ENCODE measurements around the gene VWA3B. TPM values are rescaled to one million over a fixed set of nuclear protein-coding genes. Genes with fewer than 3 reads are reported as not detected.

Gene VWA3B
- total and polyA plus RNA-seq, 2 donors (not counting 3 experiments of a cell fraction or from before 2014, with no cell fraction given) = not detected

DNA sequence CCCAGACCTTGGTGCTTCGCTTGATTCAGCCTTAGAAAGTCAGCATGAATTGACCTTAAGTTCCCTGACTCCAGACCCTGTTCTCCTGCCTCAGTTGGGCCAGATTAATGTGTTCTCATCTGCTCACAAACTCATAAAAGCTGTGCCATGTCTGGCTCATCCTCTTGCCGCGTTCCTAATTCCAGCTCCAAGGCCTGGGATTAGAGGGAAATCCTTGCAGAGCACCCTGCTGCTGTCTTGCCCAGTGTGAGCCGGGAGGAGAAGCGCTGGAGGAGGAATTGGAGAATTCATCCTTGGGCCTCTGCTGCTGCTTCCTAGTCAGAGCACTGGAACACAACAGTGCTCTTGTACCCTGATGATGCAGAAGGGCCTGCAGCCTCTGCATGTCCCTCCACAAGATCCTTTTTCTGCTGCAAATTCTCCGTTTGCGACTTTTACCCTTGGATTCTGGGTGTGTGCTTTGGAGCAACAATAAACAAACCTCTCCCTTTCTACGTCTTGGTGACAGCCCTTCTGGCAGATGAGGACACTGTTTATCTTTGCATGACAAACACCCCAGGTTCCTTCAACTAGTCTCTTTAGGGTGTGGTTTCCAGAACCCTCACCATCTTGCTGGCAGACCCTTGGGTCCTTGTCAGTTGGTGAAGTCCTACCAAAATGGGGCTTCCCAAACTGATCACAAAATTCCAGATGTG, 212.4 kb downstream of the VWA3B start:
- intact Hi-C loops (cut with micrococcal nuclease) = no loop called here
- H3K27ac ChIP-seq (ENCODE audit: insufficient read depth, low read depth, low read length) = no peak overlapping the region
- FAIRE-seq = no peak
- no peak overlapping the region for H3K4me3 ChIP-seq (replicated peaks in 1 of 3; ENCODE audit: insufficient read depth in 1 of 3, low read depth in 1 of 3, low read length in 3 of 3)
- TF ChIP-seq FOS (IDR thresholded peaks at IDR 0.05; ENCODE audit: borderline replicate concordance, insufficient read depth, low read length) = no peak
- TF ChIP-seq, protein P1, sequence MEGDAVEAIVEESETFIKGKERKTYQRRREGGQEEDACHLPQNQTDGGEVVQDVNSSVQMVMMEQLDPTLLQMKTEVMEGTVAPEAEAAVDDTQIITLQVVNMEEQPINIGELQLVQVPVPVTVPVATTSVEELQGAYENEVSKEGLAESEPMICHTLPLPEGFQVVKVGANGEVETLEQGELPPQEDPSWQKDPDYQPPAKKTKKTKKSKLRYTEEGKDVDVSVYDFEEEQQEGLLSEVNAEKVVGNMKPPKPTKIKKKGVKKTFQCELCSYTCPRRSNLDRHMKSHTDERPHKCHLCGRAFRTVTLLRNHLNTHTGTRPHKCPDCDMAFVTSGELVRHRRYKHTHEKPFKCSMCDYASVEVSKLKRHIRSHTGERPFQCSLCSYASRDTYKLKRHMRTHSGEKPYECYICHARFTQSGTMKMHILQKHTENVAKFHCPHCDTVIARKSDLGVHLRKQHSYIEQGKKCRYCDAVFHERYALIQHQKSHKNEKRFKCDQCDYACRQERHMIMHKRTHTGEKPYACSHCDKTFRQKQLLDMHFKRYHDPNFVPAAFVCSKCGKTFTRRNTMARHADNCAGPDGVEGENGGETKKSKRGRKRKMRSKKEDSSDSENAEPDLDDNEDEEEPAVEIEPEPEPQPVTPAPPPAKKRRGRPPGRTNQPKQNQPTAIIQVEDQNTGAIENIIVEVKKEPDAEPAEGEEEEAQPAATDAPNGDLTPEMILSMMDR (IDR thresholded peaks at IDR 0.05; ENCODE audit: extremely low read depth in 1 of 2, insufficient read depth in 1 of 2, low read depth in 1 of 2, low read length in 2 of 2) = no peak
- CTCF ChIA-PET = no interaction called here
- no peak overlapping the region for H2AFZ ChIP-seq (ENCODE audit: low read depth, low read length)
- POLR2A ChIA-PET = no interaction called here
- H3K79me2 ChIP-seq (ENCODE audit: control insufficient read depth, insufficient read depth, low read length) = no peaks in the 10 kb centered on the region
- H3K4me2 ChIP-seq (ENCODE audit: insufficient read depth, low read length) = no peak overlapping the region
- BruUV-seq (replicated peaks) = no TSS peak
- dilution Hi-C loops (cut with MboI; ENCODE audit: extremely low pct_ligation_motif_present, low sequenced_read_pairs) = no loop called here
- DNase-seq (ENCODE audit: low read depth, low spot score) = no peak
- peaks cover 25% of the 10 kb centered on the region for H3K4me1 ChIP-seq (ENCODE audit: control insufficient read depth, extremely low read depth, insufficient read depth, low read length)
- no peaks in the 10 kb centered on the region for H3K9me1 ChIP-seq (replicated peaks; ENCODE audit: control insufficient read depth, extremely low read depth, insufficient read depth, low read length)
- no peak overlapping the region for H3K9ac ChIP-seq (replicated peaks; ENCODE audit: extremely low read depth, insufficient read depth, low read length)
- H3K36me3 ChIP-seq (ENCODE audit: control insufficient read depth in 2 of 2, extremely low read depth in 1 of 2, insufficient read depth in 2 of 2, low read length in 2 of 2) = no peaks in the 10 kb centered on the region
- H3K9me3 ChIP-seq (replicated peaks; ENCODE audit: control insufficient read depth, insufficient read depth, low read length) = no peaks in the 10 kb centered on the region
- no peaks in the 10 kb centered on the region for H3K27me3 ChIP-seq (ENCODE audit: control insufficient read depth in 2 of 2, insufficient read depth in 2 of 2, low read length in 2 of 2)
- H4K20me1 ChIP-seq (replicated peaks; ENCODE audit: control insufficient read depth, extremely low read depth, insufficient read depth, low read length) = no peaks in the 10 kb centered on the region

DNA sequence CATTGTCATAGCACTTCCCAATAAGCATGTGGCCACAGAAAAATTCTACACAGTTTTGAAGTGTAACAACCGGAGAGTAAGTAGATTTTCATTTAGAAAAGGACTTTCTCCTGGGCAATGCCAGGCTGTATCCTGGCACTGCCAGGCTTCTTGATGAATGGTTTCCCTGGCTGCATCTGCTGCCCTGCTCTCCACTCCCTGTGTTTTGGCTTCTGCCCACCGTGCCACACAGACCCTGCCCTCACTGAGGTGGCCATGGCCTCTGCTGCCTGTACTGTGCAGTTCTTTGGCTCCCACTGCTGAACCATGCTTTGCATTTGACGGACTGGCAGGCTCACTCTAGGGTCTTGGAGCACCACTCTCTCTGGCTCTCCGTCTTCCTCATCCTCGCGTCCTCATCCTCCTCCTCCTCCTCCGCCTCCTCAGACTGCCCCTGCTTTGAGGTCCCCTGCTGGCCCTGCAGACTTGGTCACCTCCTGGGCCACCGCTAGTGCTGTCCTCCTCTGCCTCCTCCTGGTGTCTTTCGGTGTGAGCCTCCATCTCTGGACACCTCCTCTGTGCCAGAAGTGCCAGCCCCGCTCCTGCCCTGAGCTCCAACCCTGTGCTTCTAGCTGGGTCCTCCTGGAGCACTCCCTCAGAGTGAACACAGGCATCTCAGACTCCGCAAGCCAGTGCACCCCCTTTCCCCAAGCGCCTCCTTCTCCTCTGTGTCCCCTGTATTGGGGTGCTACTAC, 213.3 kb downstream of the VWA3B start:
- ChIA-PET POLR2A (no interaction called here), CTCF (no interaction called here)
- no peaks in the 10 kb centered on the region for H3K27me3 ChIP-seq (ENCODE audit: control insufficient read depth in 2 of 2, insufficient read depth in 2 of 2, low read length in 2 of 2)
- TF ChIP-seq JUN (IDR thresholded peaks at IDR 0.05; ENCODE audit: borderline replicate concordance, insufficient read depth, insufficient read length, low read depth) = no peak
- H2AFZ ChIP-seq (ENCODE audit: low read depth, low read length) = no peak overlapping the region
- no peak for FAIRE-seq
- intact Hi-C loops (cut with micrococcal nuclease) = no loop called here
- H3K4me3 ChIP-seq (replicated peaks in 1 of 3; ENCODE audit: insufficient read depth in 1 of 3, low read depth in 1 of 3, low read length in 3 of 3) = no peak overlapping the region
- dilution Hi-C loops (cut with MboI; ENCODE audit: extremely low pct_ligation_motif_present, low sequenced_read_pairs) = no loop called here
- BruUV-seq (replicated peaks) = no TSS peak
- H4K20me1 ChIP-seq (replicated peaks; ENCODE audit: control insufficient read depth, extremely low read depth, insufficient read depth, low read length) = no peaks in the 10 kb centered on the region
- no peaks in the 10 kb centered on the region for H3K9me1 ChIP-seq (replicated peaks; ENCODE audit: control insufficient read depth, extremely low read depth, insufficient read depth, low read length)
- H3K9ac ChIP-seq (replicated peaks; ENCODE audit: extremely low read depth, insufficient read depth, low read length) = no peak overlapping the region
- peaks cover 16% of the 10 kb centered on the region for H3K4me1 ChIP-seq (ENCODE audit: control insufficient read depth, extremely low read depth, insufficient read depth, low read length)
- H3K4me2 ChIP-seq (ENCODE audit: insufficient read depth, low read length) = no peak overlapping the region
- H3K79me2 ChIP-seq (ENCODE audit: control insufficient read depth, insufficient read depth, low read length) = no peaks in the 10 kb centered on the region
- no peaks in the 10 kb centered on the region for H3K36me3 ChIP-seq (ENCODE audit: control insufficient read depth in 2 of 2, extremely low read depth in 1 of 2, insufficient read depth in 2 of 2, low read length in 2 of 2)
- no peaks in the 10 kb centered on the region for H3K9me3 ChIP-seq (replicated peaks; ENCODE audit: control insufficient read depth, insufficient read depth, low read length)
- no peak for DNase-seq (ENCODE audit: low read depth, low spot score)
- H3K27ac ChIP-seq (ENCODE audit: insufficient read depth, low read depth, low read length) = no peak overlapping the region

Measured in endothelial cell of umbilical vein (primary cell).